SK-N-MC (cell line): Measurements from ENCODE around the gene MFAP2.

Experiments
- EZH2 ChIP-seq: fragments of 200-600 bp; sonication (generic); IDR thresholded peaks from one replicate; pipeline ENCODE4 v1.6.1; 2017; ENCODE audit warnings: antibody characterized with exemption
- FOXP2 ChIP-seq: optimal IDR thresholded peaks from 2 replicates; pipeline ENCODE3; 2011; ENCODE audit warnings: mild to moderate bottlenecking, moderate library complexity; ENCODE audit not compliant: insufficient read depth; ENCODE audit errors: extremely low read length, control extremely low read depth
- POLR2AphosphoS5 ChIP-seq: IDR thresholded peaks from 2 replicates; pipeline ENCODE4 v1.6.1; 2012; ENCODE audit warnings: mild to moderate bottlenecking, low read depth, low read length, borderline replicate concordance

DNA sequence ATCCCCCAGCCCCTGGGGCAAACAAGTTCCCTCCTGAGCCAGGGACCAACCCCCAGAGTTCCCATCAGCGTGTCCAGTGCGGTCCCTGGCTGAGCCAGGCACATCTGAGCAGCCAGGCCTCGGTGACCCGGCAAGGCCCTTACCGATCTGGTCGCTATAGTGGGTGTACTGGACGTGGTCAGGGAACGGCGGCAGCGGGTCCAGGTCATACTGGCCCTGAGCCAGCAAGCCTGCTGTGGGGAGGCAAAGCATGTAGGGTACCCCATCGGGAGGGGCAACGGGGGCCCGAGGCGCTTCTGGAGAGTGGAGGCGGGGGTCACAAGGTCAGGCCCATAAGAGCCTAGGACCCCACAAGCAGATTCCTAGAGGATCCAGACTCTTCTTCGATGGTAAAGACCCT lies 3.5 kb downstream of the MFAP2 start:
- no peak for TF ChIP-seq POLR2AphosphoS5
- TF ChIP-seq EZH2 = no peak
- no peak for TF ChIP-seq FOXP2
